Suppressor macrophage (primary cell): ENCODE data around the gene FBXO33.
"Not testable (repeated sequence)": the region's sequence is repeated elsewhere in the genome, so short reads cannot be mapped to it uniquely, and the experiment has no call there.

Experiments
- DNase-seq, 4 experiments: peaks; one replicate each; pipeline ENCODE4 v3.0.0-alpha.2; 2020 to 2022

FBXO33 gene

GRCh38 chr14:39369029-39369428 is 63.2 kb downstream of the FBXO33 start:
- no peak for DNase-seq

- DNase-seq, result peak; percentile 9 to 40 (median 39)
Measured at GRCh38 chr14:39368261-39368959, 63.8 kb downstream of the FBXO33 start.

- DNase-seq, result no peak
Measured at GRCh38 chr14:39367387-39367751, 64.9 kb downstream of the FBXO33 start.

- no peak for DNase-seq
Measured at GRCh38 chr14:39366460-39367386, 65.5 kb downstream of the FBXO33 start.

GRCh38 chr14:39365354-39365753 is 66.9 kb downstream of the FBXO33 start:
- no peak for DNase-seq

- no peak for DNase-seq
Measured at GRCh38 chr14:39364509-39364908, 67.7 kb downstream of the FBXO33 start.

GRCh38 chr14:39361556-39361955 is 70.7 kb downstream of the FBXO33 start:
- DNase-seq, result not testable (repeated sequence)

- no peak for DNase-seq
Measured at GRCh38 chr14:39360316-39360715, 71.9 kb downstream of the FBXO33 start.

- not testable (repeated sequence) for DNase-seq
Measured at GRCh38 chr14:39359069-39359468, 73.2 kb downstream of the FBXO33 start.

GRCh38 chr14:39351708-39352107 is 80.5 kb downstream of the FBXO33 start:
- DNase-seq, result no peak

GRCh38 chr14:39350866-39351265 is 81.4 kb downstream of the FBXO33 start:
- no peak for DNase-seq
